ENCODE results near the gene IGLL1. TPM values are rescaled to one million over a fixed set of nuclear protein-coding genes. Genes with fewer than 3 reads are reported as not detected.

IGLL1 gene
- total RNA-seq, 1 experiment from 2014 or later: not detected

DNA sequence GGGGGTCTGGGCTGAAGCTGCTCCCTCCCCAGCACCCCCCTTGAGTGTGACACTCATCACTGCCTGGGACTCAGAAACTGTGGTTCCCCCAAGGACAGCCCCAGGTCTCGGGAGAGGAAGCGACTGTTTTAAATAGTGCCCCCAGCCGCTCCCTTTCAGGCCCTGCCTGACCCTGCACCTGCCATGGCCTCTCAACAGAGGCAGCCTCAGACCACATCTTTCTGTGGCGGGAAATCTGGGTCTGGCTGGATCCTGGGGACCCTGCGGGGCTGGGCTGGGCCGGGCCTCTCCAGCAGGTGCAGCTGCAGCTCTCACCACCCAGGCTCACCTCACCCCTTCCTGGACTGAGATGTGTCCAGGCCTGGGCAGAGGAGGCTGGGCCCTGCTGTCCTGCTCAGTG is 3.7 kb upstream of the IGLL1 start:
- no peak overlapping the region for H3K27ac Mint-ChIP-seq (ENCODE audit: unreplicated experiment)
- no peaks in the 10 kb centered on the region for H3K36me3 Mint-ChIP-seq (ENCODE audit: insufficient read depth, unreplicated experiment)
- no peak overlapping the region for H3K4me3 Mint-ChIP-seq (ENCODE audit: unreplicated experiment)
- Histone ChIP-seq H3K27me3 (replicated peaks; ENCODE audit: control insufficient read depth, insufficient read depth, low read length) (no peaks in the 10 kb centered on the region), H3K4me3 (ENCODE audit: low read depth, low read length) (no peak overlapping the region), H3K36me3 (ENCODE audit: control insufficient read depth, insufficient read depth, low read length) (no peaks in the 10 kb centered on the region), H3K4me1 (no peaks in the 10 kb centered on the region), H3K9me3 (no peaks in the 10 kb centered on the region)
- no peaks in the 10 kb centered on the region for H3K27me3 Mint-ChIP-seq (ENCODE audit: insufficient read depth, unreplicated experiment)
- intact Hi-C loops (cut with micrococcal nuclease; ENCODE audit: unreplicated experiment): no loop called here
- H3K9me3 Mint-ChIP-seq (ENCODE audit: unreplicated experiment): no peaks in the 10 kb centered on the region
- TF ChIP-seq, protein P1, sequence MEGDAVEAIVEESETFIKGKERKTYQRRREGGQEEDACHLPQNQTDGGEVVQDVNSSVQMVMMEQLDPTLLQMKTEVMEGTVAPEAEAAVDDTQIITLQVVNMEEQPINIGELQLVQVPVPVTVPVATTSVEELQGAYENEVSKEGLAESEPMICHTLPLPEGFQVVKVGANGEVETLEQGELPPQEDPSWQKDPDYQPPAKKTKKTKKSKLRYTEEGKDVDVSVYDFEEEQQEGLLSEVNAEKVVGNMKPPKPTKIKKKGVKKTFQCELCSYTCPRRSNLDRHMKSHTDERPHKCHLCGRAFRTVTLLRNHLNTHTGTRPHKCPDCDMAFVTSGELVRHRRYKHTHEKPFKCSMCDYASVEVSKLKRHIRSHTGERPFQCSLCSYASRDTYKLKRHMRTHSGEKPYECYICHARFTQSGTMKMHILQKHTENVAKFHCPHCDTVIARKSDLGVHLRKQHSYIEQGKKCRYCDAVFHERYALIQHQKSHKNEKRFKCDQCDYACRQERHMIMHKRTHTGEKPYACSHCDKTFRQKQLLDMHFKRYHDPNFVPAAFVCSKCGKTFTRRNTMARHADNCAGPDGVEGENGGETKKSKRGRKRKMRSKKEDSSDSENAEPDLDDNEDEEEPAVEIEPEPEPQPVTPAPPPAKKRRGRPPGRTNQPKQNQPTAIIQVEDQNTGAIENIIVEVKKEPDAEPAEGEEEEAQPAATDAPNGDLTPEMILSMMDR (IDR thresholded peaks at IDR 0.05; ENCODE audit: insufficient read depth in 1 of 2, low read depth in 1 of 2, low read length in 1 of 2, severe bottlenecking in 1 of 2, unreplicated experiment in 1 of 2): no peak
- H3K4me1 Mint-ChIP-seq (ENCODE audit: low read depth, unreplicated experiment): no peaks in the 10 kb centered on the region
- no TSS peak for BruUV-seq (replicated peaks)
- no peak for DNase-seq
- CTCF ChIA-PET: no interaction called here
- POLR2A ChIA-PET: no interaction called here

DNA sequence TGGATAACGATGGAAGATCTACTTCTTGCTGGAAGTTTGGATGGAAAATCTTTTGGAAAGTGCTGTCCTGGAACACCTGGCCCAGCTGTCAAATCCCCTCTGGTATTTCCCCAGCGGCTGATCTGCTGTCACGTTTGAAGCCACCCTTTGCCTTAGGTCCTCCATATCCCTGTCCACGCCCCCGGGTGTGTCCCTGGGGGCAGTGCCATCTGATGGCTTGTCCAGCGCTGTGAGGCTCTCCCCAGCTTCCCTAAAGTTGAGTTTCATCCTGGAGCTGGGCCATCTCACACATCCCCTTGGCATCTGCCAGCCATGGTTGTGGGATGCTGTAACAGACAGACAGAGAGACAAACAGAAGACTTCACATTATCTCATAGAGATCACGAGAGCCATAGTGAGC is 3.1 kb upstream of the IGLL1 start:
- no TSS peak for BruUV-seq (replicated peaks)
- Mint-ChIP-seq H3K27me3 (ENCODE audit: insufficient read depth, unreplicated experiment) (no peaks in the 10 kb centered on the region), H3K27ac (ENCODE audit: unreplicated experiment) (no peak overlapping the region), H3K9me3 (ENCODE audit: unreplicated experiment) (no peaks in the 10 kb centered on the region), H3K4me3 (ENCODE audit: unreplicated experiment) (no peak overlapping the region), H3K36me3 (ENCODE audit: insufficient read depth, unreplicated experiment) (no peaks in the 10 kb centered on the region), H3K4me1 (ENCODE audit: low read depth, unreplicated experiment) (no peaks in the 10 kb centered on the region)
- ChIA-PET POLR2A (no interaction called here), CTCF (no interaction called here)
- H3K4me1 ChIP-seq: no peaks in the 10 kb centered on the region
- TF ChIP-seq, protein P1 (IDR thresholded peaks at IDR 0.05; ENCODE audit: insufficient read depth in 1 of 2, low read depth in 1 of 2, low read length in 1 of 2, severe bottlenecking in 1 of 2, unreplicated experiment in 1 of 2): no peak
- intact Hi-C loops (cut with micrococcal nuclease; ENCODE audit: unreplicated experiment): no loop called here
- no peaks in the 10 kb centered on the region for H3K36me3 ChIP-seq (ENCODE audit: control insufficient read depth, insufficient read depth, low read length)
- no peak overlapping the region for H3K4me3 ChIP-seq (ENCODE audit: low read depth, low read length)
- no peak for DNase-seq
- no peaks in the 10 kb centered on the region for H3K9me3 ChIP-seq
- no peaks in the 10 kb centered on the region for H3K27me3 ChIP-seq (replicated peaks; ENCODE audit: control insufficient read depth, insufficient read depth, low read length)

DNA sequence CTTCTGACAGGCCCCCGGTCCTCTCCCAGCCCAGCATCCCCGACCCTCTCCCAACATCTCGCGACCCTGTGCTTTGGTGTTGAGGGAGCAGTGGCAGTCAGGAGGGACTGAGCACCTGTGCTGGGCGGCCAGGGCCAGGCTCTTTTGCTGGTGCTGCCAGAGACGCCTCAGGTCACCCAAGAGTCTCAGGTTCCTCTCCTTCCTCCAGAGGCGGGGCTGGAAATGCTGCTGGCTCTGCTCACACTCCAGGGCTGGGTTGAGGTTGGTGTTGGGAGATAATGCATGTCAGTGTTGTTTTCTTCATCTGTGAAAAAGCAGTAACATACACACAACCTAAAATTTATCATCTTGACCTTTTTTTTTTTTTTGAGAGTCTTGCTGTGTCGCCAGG is 1.2 kb upstream of the IGLL1 start:
- BruUV-seq (replicated peaks): no TSS peak

More for the DNA sequence above, 1.2 kb upstream of the IGLL1 start:
- no peaks in the 10 kb centered on the region for H3K36me3 Mint-ChIP-seq (ENCODE audit: insufficient read depth, unreplicated experiment)
- no peaks in the 10 kb centered on the region for H3K27me3 Mint-ChIP-seq (ENCODE audit: insufficient read depth, unreplicated experiment)
- H3K4me1 Mint-ChIP-seq (ENCODE audit: low read depth, unreplicated experiment): no peaks in the 10 kb centered on the region
- H3K9me3 Mint-ChIP-seq (ENCODE audit: unreplicated experiment): no peaks in the 10 kb centered on the region
- no peak overlapping the region for H3K27ac Mint-ChIP-seq (ENCODE audit: unreplicated experiment)
- CTCF ChIA-PET: no interaction called here
- DNase-seq: no peak
- Histone ChIP-seq H3K4me3 (ENCODE audit: low read depth, low read length) (no peak overlapping the region), H3K9me3 (no peaks in the 10 kb centered on the region), H3K4me1 (no peaks in the 10 kb centered on the region), H3K27me3 (replicated peaks; ENCODE audit: control insufficient read depth, insufficient read depth, low read length) (no peaks in the 10 kb centered on the region), H3K36me3 (ENCODE audit: control insufficient read depth, insufficient read depth, low read length) (no peaks in the 10 kb centered on the region)
- TF ChIP-seq, protein P1 (IDR thresholded peaks at IDR 0.05; ENCODE audit: insufficient read depth in 1 of 2, low read depth in 1 of 2, low read length in 1 of 2, severe bottlenecking in 1 of 2, unreplicated experiment in 1 of 2): no peak
- POLR2A ChIA-PET: no interaction called here
- intact Hi-C loops (cut with micrococcal nuclease; ENCODE audit: unreplicated experiment): no loop called here
- H3K4me3 Mint-ChIP-seq (ENCODE audit: unreplicated experiment): no peak overlapping the region

Measured in Caco-2 (cell line).